HG02759 (cell line): ENCODE data around the gene IQSEC1.

Source experiments
- ATAC-seq: cut with Tn5 transposase; IDR thresholded peaks from one replicate; pipeline ENCODE4 v1.9.1; 2021; ENCODE audit warnings: mild to moderate bottlenecking, moderate library complexity; ENCODE audit not compliant: unreplicated experiment

Gene IQSEC1

DNA sequence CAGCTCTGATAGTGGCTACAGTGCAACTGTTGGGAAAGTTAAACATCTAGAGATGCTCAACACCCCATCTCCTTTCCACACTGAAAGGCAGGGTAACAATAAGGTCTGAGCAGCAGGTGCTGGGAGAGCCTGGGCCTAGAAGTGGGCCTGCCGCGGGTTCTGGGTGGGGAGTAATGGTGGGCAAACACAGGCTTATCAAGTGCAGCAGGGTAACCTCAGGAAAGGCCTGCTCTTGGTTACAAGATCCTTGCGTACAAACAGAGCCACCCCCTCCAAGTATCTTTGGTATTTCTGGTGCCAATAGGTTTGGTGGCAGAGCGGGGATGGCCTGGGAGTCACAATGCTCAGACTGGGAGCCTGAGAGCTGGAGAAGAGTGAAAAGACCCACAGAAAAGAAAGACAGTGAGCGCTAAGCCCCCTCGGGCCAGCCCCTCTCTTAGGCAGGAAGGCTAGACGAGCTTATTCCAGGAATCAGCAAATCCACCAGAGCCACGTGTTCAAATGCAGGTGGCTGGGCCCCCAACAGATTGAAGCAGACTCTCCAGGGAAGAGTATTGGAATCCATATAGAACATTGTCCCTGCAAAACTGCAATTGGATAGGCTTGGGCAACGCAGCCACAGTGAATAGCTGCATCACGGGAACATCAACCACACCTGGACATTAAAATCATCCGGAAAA is 2.7 kb downstream of the IQSEC1 start:
- no peak for ATAC-seq

- peak; percentile 48 for ATAC-seq
These were observed 3.7 kb downstream of the IQSEC1 start for GRCh38 chr3:13069495-13069894.

DNA sequence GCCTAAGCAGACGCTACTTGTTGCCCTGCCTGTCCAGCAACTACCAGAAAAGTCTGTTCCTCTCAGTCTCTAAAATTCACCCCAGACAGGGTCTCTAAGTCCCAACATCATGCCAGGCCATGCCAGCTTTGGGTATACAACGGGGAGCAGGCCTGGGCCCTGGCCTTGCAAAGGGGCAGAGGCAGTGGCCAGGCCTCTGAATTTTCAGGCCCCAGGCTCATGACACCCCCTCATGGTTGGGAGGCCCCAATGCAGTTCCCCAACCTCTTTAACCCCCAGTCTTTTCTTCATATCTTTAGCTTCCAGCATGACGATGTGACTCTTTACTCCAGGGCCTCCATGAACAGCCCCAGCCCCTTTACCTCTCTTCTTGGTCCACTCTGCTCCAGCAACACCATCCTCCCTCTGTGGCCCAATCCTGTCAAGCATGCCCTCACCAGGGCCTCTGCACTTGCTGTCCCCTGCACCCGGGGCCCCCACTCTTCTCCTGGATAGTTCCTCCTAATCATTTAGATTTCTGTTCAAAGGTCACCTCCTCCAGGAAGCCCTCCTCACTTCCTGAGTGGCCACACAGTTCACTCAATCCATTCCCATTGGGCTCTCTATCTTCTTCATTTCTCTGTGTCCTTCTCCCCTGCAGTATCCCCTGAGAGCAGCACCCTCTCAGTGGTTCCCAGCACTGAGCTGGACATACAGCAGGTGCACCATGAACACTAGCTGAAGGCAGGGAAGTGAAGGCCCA is 4.8 kb downstream of the IQSEC1 start:
- no peak for ATAC-seq

DNA sequence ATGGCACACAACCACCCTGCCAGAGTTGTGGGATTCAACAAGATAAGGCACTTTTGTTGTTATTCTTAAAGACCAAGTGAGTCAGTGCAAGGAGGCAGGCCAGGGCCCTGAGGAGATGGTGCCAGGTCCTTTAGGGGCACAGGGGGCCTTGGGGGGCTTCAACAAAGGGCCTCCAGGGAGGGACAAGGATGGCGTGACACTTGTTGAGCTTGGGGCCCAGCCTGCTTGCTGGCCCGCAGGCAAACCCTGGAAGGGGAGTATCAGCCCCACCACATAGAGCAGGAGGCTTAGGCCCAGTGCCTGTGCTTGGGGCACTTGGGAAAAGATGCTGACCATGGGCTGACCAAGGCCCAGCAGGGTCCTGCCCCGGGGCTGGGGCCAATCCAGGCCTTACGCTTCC is 5.5 kb downstream of the IQSEC1 start:
- ATAC-seq: no peak

- no peak for ATAC-seq
These were observed 6.4 kb downstream of the IQSEC1 start for GRCh38 chr3:13066834-13067233.

GRCh38 chr3:13066236-13066635 is 7.0 kb downstream of the IQSEC1 start:
- no peak for ATAC-seq

DNA sequence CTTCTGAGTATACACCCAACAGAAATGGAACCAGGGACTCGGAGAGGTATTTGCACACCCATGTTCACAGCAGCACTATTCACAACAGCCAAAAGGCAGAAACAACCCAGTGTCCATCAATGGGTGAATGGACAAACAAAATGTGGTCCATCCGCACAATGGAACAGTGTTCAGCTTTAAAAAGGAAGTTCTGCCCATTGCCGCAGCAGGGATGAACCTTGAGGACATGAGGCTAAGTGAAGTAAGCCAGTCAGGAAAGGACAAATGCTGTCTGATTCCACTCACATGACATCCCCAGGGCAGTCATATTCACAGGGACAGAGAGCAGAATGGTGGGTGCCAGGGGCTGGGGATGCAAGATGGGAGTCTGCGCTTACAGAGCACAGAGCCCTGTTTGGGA is 7.5 kb downstream of the IQSEC1 start:
- ATAC-seq: no peak

DNA sequence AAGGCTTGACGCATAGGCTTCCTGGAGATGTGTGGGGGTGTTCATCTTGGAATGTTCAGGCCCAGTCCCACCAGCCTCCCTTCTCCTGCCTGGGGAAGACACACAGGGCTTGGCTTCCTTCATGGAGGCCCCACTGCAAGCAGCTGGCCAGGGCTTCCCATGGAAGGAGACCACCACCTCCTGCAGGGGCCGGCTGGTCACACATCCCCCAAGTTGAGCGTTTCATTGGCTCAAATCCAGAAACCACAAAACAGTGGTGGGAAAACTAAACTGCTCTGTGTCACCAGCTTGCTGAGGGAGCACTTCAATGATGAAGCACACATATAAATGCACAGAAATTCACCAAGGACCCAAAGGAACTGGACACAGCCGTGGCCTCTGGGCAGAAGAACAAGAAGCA is 8.3 kb downstream of the IQSEC1 start:
- ATAC-seq: no peak

- no peak for ATAC-seq
These were observed 8.9 kb downstream of the IQSEC1 start for GRCh38 chr3:13064159-13064868.

DNA sequence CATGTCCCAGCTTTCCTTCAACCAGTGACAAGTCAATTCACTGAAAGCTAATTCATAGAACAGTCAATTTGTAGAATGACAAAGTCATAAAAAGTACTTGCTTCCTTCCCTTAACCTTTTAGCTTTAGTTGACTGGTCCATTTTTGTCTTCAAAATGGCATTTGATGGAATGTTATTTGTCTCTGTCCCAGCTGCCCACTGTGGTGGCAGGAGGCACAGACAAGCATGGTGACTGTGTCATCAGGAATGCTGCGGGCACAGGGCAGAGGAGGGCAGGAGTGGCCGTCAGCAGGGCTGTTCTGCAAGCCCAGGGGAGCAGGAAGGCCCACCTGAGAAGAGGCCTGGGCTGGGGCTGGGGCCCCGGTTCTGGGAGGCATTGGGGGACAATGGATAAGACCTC is 10.0 kb downstream of the IQSEC1 start:
- ATAC-seq: no peak

- no peak for ATAC-seq
These were observed 10.6 kb downstream of the IQSEC1 start for GRCh38 chr3:13062647-13063046.

DNA sequence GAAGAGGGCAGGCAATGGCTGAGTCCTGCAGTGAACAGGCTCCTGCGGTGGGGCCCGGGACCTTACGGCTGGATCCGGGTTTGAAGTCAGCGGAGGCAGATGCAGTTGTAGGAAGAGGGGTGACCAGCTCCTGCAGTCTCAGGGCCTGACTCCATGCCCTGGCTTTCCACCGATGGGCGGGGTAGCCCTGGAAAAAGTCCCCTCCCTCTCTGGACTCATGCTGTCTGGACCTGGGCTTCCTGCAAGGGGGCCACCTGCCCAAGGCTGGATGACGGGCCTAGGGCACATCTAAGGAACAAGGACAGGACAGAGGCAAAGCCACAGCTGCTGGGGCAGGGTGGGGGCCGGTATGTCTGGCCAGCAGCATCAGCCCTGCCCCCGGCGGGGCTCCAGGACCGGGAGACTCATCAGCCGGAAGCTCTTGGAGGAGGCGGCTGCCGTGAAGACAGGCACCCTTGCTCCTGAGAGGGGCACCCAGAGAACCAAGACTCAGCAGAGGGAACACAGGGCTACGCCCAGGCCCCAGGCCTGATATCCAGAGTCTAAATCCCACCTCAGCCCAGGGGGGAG is 12.8 kb downstream of the IQSEC1 start:
- ATAC-seq: no peak

GRCh38 chr3:13058346-13059120 is 14.7 kb downstream of the IQSEC1 start:
- ATAC-seq: no peak

GRCh38 chr3:13057282-13058040 is 15.8 kb downstream of the IQSEC1 start:
- no peak for ATAC-seq

DNA sequence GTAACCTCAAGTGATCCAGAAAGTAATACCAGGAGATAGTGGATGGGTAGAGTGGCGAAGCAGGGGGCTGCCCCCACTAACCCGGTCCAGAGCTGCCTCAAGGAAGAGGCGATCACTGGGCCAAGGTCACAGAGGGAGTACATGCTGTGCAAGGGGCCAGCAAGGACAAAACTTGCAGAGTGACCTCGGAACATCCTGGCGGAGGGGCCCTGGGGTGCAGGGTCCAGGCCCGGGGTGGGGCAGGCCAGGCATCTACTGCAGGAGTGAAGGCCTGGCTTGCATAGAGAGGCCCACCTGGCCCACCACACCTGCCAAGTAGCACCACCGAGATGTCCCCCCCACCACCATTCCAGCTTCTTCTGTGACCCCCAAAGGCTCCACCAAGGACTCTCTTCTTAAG is 17.6 kb downstream of the IQSEC1 start:
- ATAC-seq: no peak

GRCh38 chr3:13054341-13055285 is 18.6 kb downstream of the IQSEC1 start:
- ATAC-seq: no peak

DNA sequence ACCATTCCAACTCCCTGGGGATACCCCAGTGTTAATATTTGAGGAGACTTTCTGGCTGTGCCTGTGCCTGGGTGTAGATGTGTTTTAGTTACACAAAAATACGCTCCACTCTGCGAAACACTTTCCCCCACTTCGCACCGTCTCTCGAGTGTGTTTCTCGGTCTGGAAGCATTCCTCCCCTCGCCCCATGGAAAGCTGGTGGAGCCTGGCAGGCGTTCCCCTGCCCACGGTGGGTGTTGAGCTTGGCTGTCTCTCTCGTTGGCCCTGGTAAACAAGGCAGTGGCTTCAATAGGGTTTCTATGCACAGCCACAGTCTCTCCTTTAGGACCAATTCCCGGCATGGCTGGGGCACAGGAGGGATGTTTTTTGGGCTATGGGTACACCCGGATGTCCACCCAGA is 19.3 kb downstream of the IQSEC1 start:
- no peak for ATAC-seq

DNA sequence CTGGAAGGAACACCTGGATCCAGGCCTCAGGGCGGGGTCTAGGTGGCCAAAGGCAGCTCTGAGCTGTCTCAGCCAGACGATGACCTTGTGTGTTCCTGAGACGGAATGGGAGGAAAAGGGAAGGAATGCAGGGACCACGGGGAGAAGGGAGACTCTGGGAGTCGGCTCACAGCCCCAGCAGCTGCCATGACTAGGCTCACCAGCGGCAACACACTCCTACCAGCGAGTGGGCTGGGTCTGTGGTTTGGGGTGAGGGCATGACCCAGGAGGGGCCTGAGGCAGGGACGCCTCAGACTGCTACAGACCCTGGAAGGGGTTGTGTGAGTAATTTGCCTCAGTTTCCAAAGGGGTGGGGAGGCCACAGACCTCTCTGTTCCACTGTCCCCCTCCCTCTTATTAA is 19.8 kb downstream of the IQSEC1 start:
- no peak for ATAC-seq

- ATAC-seq: no peak
These were observed 20.9 kb downstream of the IQSEC1 start for GRCh38 chr3:13052191-13052820.
